K562 (cell line): ENCODE results near the gene AFDN. TPM values are rescaled to one million over a fixed set of nuclear protein-coding genes. Genes with fewer than 3 reads are reported as not detected.

Source experiments
- ATAC-seq: fragments of 200-7000 bp; cut with Tn5 transposase; 3 replicates; pipeline ENCODE4 v1.9.1; 2020; ENCODE audit warnings: moderate library complexity
- BruUV-seq: library from RNA; stranded (reverse); fragments of 400-500 nt; replicated peaks from 2 replicates; lab custom pipeline; 2021; lab: Mats Ljungman, UMichigan
- CTCF ChIA-PET: fragments of 300-600 bp; formaldehyde crosslinking; extraction: SDS; loops from one replicate; lab custom pipeline; 2021; ENCODE audit warnings: low intra/inter-chr PET ratio; lab: Yijun Ruan, JAX
- POLR2A ChIA-PET: fragments of 300-600, 350-650 bp; sonication (Branson Sonifier 250); formaldehyde crosslinking; extraction: SDS; loops from one replicate; lab custom pipeline; 2021; ENCODE audit warnings: antibody characterized with exemption, inconsistent platforms; lab: Yijun Ruan, JAX
- DNase-seq, 4 experiments: peaks; one replicate each; pipeline versions ENCODE4 v3.0.0 to v3.0.0-alpha.2; 2011 to 2018; ENCODE audit warnings: low spot score in 3 of 4, mixed read lengths in 3 of 4; ENCODE audit errors: extremely low read depth in 1 of 4
- FAIRE-seq: peaks from 2 replicates; lab custom pipeline; 2011; peaks lifted over from hg19 to GRCh38; lab: Jason Lieb, UNC
- H2AFZ ChIP-seq: 2 replicates; pipeline ENCODE4 v1.6.0; 2011; ENCODE audit warnings: low read depth, low read length, control low read depth, inconsistent platforms
- H3K27ac ChIP-seq: fragments of 200-600 bp; 3 replicates; pipeline ENCODE4 v1.8.0; 2011; ENCODE audit warnings: low read depth, mild to moderate bottlenecking, control low read depth, inconsistent platforms, low read length, moderate library complexity, mixed read lengths; ENCODE audit errors: extremely low read depth
- H3K27me3 ChIP-seq, 2 experiments: fragments of 300-600 bp in 1 of 2; 2 replicates in 1 of 2; 3 replicates in 1 of 2; pipeline versions ENCODE4 v1.6.0 to v1.8.0; 2011; ENCODE audit warnings: inconsistent platforms in 2 of 2, low read length in 2 of 2, mild to moderate bottlenecking in 1 of 2, mixed read lengths in 1 of 2, moderate library complexity in 1 of 2; ENCODE audit not compliant: control insufficient read depth in 2 of 2, insufficient read depth in 2 of 2
- H3K36me3 ChIP-seq: fragments of 300-600 bp; 3 replicates; pipeline ENCODE4 v1.8.0; 2011; ENCODE audit warnings: mild to moderate bottlenecking, low read length, inconsistent platforms; ENCODE audit not compliant: control insufficient read depth, insufficient read depth
- H3K4me1 ChIP-seq, 2 experiments: fragments of 200-600 bp in 1 of 2; replicated peaks in 1 of 2; 2 replicates in 1 of 2; 3 replicates in 1 of 2; pipeline versions ENCODE4 v1.5.1 to v1.8.0; 2011; ENCODE audit warnings: inconsistent platforms in 2 of 2, low read length in 2 of 2, mild to moderate bottlenecking in 1 of 2, mixed read lengths in 1 of 2, moderate library complexity in 1 of 2; ENCODE audit not compliant: control insufficient read depth in 2 of 2, insufficient read depth in 2 of 2
- H3K4me2 ChIP-seq: 2 replicates; pipeline ENCODE4 v1.6.1; 2011; ENCODE audit warnings: low read length, control low read depth, inconsistent platforms, mixed read lengths; ENCODE audit not compliant: insufficient read depth
- H3K4me3 ChIP-seq: fragments of 200-600 bp; sonication (generic), shearing (Covaris generic); 2 replicates; pipeline ENCODE4 v1.5.1; 2016; ENCODE audit warnings: control low read depth, inconsistent platforms
- H3K79me2 ChIP-seq: fragments of 200-600 bp; 3 replicates; pipeline ENCODE4 v1.8.0; 2011; ENCODE audit warnings: low read length, inconsistent platforms; ENCODE audit not compliant: control insufficient read depth, insufficient read depth
- H3K9ac ChIP-seq, 2 experiments: 2 replicates each; pipeline versions ENCODE4 v1.6.0 to v1.6.1; 2011; ENCODE audit warnings: low read depth in 2 of 2, low read length in 2 of 2, control low read depth in 1 of 2, inconsistent platforms in 1 of 2, mild to moderate bottlenecking in 1 of 2, mixed read lengths in 1 of 2; ENCODE audit not compliant: insufficient read depth in 1 of 2
- H3K9me1 ChIP-seq: one replicate; pipeline ENCODE4 v1.6.0; 2011; ENCODE audit warnings: inconsistent platforms, mild to moderate bottlenecking, low read length, moderate library complexity; ENCODE audit not compliant: control insufficient read depth, insufficient read depth
- H3K9me3 ChIP-seq: replicated peaks from 2 replicates; pipeline ENCODE4 v1.5.1; 2011; ENCODE audit warnings: low read depth, low read length, inconsistent platforms; ENCODE audit not compliant: control insufficient read depth, insufficient read depth
- H4K20me1 ChIP-seq: replicated peaks from 2 replicates; pipeline ENCODE4 v1.6.1; 2011; ENCODE audit warnings: low read length, inconsistent platforms, mixed read lengths; ENCODE audit not compliant: control insufficient read depth, insufficient read depth
- FOXM1 ChIP-seq, 2 experiments: fragments of 450-650 bp in 1 of 2; sonication (generic) in 1 of 2; formaldehyde crosslinking in 1 of 2; IDR thresholded peaks; 2 replicates each; pipeline versions ENCODE4 v1.6.1 to v1.9.0; 2017 to 2022; ENCODE audit warnings: low read depth in 2 of 2, mild to moderate bottlenecking in 2 of 2, missing genetic modification reagents in 1 of 2, moderate library complexity in 1 of 2
- MAFF ChIP-seq: IDR thresholded peaks from 2 replicates; pipeline ENCODE4 v1.6.1; 2012; ENCODE audit warnings: low read length, improper control_type of control experiment
- NFXL1 ChIP-seq: fragments of 450-650 bp; formaldehyde crosslinking; IDR thresholded peaks from 2 replicates; pipeline ENCODE4 v1.4.0; 2021; ENCODE audit warnings: mild to moderate bottlenecking
- PHF8 ChIP-seq: fragments of 200-600 bp; sonication (generic); IDR thresholded peaks from 2 replicates; pipeline ENCODE4 v1.6.1; 2012; ENCODE audit warnings: mixed run types, mild to moderate bottlenecking, inconsistent platforms, low read length, moderate library complexity, borderline replicate concordance
- POLR2B ChIP-seq: fragments of 450-650 bp; IDR thresholded peaks from 2 replicates; pipeline ENCODE4 v1.6.1; 2018; ENCODE audit warnings: low read depth; ENCODE audit not compliant: partially characterized antibody
- POLR2G ChIP-seq: fragments of 200-400 bp; formaldehyde crosslinking; IDR thresholded peaks from 2 replicates; pipeline ENCODE4 v1.6.1; 2017; ENCODE audit warnings: low read depth, mild to moderate bottlenecking, antibody characterized with exemption, low read length, moderate library complexity
- PRPF4 ChIP-seq: fragments of 200-400 bp; formaldehyde crosslinking; IDR thresholded peaks from one replicate; pipeline ENCODE4 v1.6.1; 2017; ENCODE audit warnings: low read length, low read depth, mild to moderate bottlenecking; ENCODE audit not compliant: insufficient read depth, poor library complexity, severe bottlenecking
- STAT5B ChIP-seq: fragments of 250-450 bp; sonication (Bioruptor Pico); IDR thresholded peaks from 2 replicates; pipeline ENCODE4 v1.8.0; 2021; ENCODE audit warnings: mild to moderate bottlenecking, inconsistent platforms
- WGBS: fragments of 100-300 bp; shearing (Covaris generic); methylation state at CpG from one replicate; pipeline ENCODE4 v1.1.6; 2016; ENCODE audit warnings: low coverage, mixed read lengths; ENCODE audit not compliant: insufficient coverage; ENCODE audit errors: missing lambda C conversion rate; 5-methylcytosine and 5-hydroxymethylcytosine counted together
- in situ Hi-C: fragments of 300-500 bp; cut with MboI; formaldehyde crosslinking; loops from 4 replicates; pipeline ENCODE4 v1.15.0; 2018; ENCODE audit warnings: inconsistent platforms, mixed read lengths
- intact Hi-C: fragments of 100-400 bp; cut with micrococcal nuclease; formaldehyde crosslinking; loops from 2 replicates; pipeline ENCODE4 v1.14.2; 2022
- polyA plus RNA-seq, 8 experiments: library from polyadenylated mRNA; depleted of rRNA in 4 of 8; stranded (reverse) in 5 of 8; unstranded in 3 of 8; fragments of >200 nt; fragmentation: Nextera tagmentation in 2 of 8; fragmentation: Illumina TruSeq in 1 of 8; extraction: Ambion mirVana in 2 of 8; extraction: Trizol in 1 of 8; gene quantifications; 2 replicates each; pipeline versions ENCODE4 v1.2.1 to v1.2.3, GENCODE V29; 2011 to 2014; ENCODE audit warnings: inconsistent platforms in 1 of 8, missing spikeins in 1 of 8
- total RNA-seq, 7 experiments: library from RNA; depleted of rRNA in 6 of 7; stranded (reverse); fragments of >200 nt in 6 of 7; fragmentation: Illumina TruSeq in 2 of 7; extraction: Trizol in 2 of 7; gene quantifications; 2 replicates each; pipeline versions ENCODE4 v1.2.1 to v1.2.3, GENCODE V29; 2011 to 2021; ENCODE audit warnings: low replicate concordance in 1 of 7
- TF ChIP-seq, protein P1 (sequence below): sonication (generic); formaldehyde crosslinking; IDR thresholded peaks from 2 replicates; pipeline ENCODE4 v1.8.0; 2022; ENCODE audit warnings: mild to moderate bottlenecking, missing genetic modification reagents
- TF ChIP-seq, protein P2 (sequence below): fragments of 450-650 bp; IDR thresholded peaks from 2 replicates; pipeline ENCODE4 v1.6.1; 2016; ENCODE audit warnings: borderline replicate concordance

The AFDN gene
- total and polyA plus RNA-seq, 9 of the 15 experiments (the other 6 are each of a cell fraction or from before 2014, with no cell fraction given): 7.2 to 129 (median 105) TPM

DNA sequence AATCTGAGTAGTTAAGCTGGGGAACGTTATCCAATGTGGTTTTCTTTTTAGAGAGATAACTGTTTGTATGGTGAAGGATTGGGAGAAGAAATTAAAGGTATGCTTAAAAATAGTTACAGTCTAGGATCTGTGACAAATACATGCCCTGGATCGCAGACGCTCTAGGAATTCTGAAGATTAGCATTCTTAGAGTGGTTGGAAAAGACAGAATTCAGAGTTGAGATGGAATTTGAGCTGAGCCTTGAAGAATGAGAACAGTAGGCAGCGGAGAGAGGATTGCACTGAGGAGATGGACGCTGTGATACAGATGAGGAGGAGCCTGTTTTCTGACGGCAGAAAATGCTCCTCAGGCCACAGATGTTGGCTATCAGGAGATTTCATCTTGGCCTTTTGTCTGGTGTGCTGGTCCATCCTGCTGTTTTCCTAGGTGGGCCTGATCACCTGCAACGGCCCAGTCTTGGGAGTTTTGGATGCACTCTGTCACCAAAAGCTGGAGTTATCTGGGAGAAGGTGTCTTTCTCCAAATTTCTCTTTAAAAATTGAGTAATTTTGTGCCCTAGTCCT is 122.5 kb downstream of the AFDN start (continued):
- TF ChIP-seq, protein P1, sequence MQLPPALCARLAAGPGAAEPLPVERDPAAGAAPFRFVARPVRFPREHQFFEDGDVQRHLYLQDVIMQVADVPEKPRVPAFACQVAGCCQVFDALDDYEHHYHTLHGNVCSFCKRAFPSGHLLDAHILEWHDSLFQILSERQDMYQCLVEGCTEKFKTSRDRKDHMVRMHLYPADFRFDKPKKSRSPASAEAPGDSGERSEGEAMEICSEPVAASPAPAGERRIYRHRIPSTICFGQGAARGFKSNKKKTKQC (CRISPR knock-in tag): no peak
- no peak for TF ChIP-seq NFXL1
- TF ChIP-seq POLR2B: no peak

DNA sequence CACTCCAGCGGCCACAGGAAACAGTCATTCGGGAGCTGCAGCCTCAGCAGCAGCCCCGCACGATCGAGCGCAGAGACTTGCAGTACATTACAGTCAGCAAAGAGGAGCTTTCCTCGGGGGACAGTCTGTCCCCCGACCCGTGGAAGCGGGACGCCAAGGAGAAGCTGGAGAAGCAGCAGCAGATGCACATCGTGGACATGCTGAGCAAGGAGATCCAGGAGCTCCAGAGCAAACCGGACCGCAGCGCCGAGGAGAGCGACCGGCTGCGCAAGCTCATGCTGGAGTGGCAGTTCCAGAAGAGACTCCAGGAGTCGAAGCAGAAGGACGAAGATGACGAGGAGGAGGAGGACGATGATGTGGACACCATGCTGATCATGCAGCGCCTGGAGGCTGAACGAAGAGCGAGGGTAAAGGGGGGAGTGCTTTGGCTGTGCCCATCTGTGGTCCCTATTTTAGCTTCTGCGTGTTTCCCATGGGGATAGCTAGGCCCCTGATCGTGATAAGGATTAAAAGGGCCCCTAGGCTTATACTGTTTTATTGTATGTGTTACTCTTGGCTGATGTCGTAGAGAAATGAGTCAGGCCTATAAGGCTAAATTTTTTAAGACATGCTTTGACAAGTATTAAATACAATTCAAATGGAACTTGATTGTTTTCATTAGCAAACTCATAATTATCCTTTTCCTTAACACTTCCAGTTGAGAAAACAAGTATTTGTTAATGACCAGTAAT is 125.2 kb downstream of the AFDN start:
- H3K9me1 ChIP-seq: no peaks in the 10 kb centered on the region
- in situ Hi-C loops: no loop called here
- FAIRE-seq: no peak
- no peak overlapping the region for H2AFZ ChIP-seq
- intact Hi-C loops: no loop called here
- no peak overlapping the region for H3K4me2 ChIP-seq
- no peak for DNase-seq
- no peaks in the 10 kb centered on the region for H3K27me3 ChIP-seq
- peaks cover 80% of the 10 kb centered on the region for H3K36me3 ChIP-seq
- H3K9me3 ChIP-seq: no peaks in the 10 kb centered on the region
- H4K20me1 ChIP-seq: 0 out of 2 replicates have a peak, but pooled peaks cover 5% of the 10 kb centered on the region
- H3K9ac ChIP-seq: peak overlapping the region in 1 of 2 experiments; percentile 13; a peak in 1 of 4 replicates
- no peak for ATAC-seq
- peaks cover 0 to 5% of the 10 kb centered on the region in 2 experiments; a peak in 1 of 5 replicates for H3K4me1 ChIP-seq
- TSS peak; percentile 27 for BruUV-seq
- POLR2A ChIA-PET: interaction anchor here (0.6 kb wide), 1 partner anchor 1221 kb away, joined by 4 read pairs; no protein-coding TSS in a partner anchor
- no peak for TF ChIP-seq MAFF
- TF ChIP-seq STAT5B (CRISPR knock-in tag): no peak
- no peak for TF ChIP-seq PRPF4
- TF ChIP-seq POLR2G: 0 out of 2 replicates have a peak, but pooled peaks have one; percentile 29
- TF ChIP-seq, protein P2, sequence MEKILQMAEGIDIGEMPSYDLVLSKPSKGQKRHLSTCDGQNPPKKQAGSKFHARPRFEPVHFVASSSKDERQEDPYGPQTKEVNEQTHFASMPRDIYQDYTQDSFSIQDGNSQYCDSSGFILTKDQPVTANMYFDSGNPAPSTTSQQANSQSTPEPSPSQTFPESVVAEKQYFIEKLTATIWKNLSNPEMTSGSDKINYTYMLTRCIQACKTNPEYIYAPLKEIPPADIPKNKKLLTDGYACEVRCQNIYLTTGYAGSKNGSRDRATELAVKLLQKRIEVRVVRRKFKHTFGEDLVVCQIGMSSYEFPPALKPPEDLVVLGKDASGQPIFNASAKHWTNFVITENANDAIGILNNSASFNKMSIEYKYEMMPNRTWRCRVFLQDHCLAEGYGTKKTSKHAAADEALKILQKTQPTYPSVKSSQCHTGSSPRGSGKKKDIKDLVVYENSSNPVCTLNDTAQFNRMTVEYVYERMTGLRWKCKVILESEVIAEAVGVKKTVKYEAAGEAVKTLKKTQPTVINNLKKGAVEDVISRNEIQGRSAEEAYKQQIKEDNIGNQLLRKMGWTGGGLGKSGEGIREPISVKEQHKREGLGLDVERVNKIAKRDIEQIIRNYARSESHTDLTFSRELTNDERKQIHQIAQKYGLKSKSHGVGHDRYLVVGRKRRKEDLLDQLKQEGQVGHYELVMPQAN: no peak
- no peak for TF ChIP-seq FOXM1 (IDR thresholded peaks at IDR 0.05; ENCODE audit: low read depth)
- TF ChIP-seq FOXM1 (CRISPR knock-in tag; IDR thresholded peaks at IDR 0.05; ENCODE audit: low read depth): no peak
- TF ChIP-seq PHF8: no peak
- WGBS: 95% methylated on average over 29 of the region's 29 CpGs
- no peak overlapping the region for H3K4me3 ChIP-seq
- no peak overlapping the region for H3K27ac ChIP-seq
- CTCF ChIA-PET: no interaction called here
- H3K79me2 ChIP-seq: no peaks in the 10 kb centered on the region
